Colonic mucosa (tissue), 4 donors: ENCODE results near the gene IL34. TPM values are rescaled to one million over a fixed set of nuclear protein-coding genes. Genes with fewer than 3 reads are reported as not detected.

Experiments used
- DNase-seq: peaks from one replicate; pipeline ENCODE4 v3.0.0-alpha.2; 2020
- H3K27ac ChIP-seq: fragments of 200-600 bp; one replicate; pipeline ENCODE4 v1.8.0; 2021
- H3K27me3 ChIP-seq: fragments of 200-600 bp; one replicate; pipeline ENCODE4 v1.8.0; 2021
- H3K36me3 ChIP-seq: fragments of 200-600 bp; one replicate; pipeline ENCODE4 v1.8.0; 2021
- H3K4me1 ChIP-seq: fragments of 200-600 bp; one replicate; pipeline ENCODE4 v1.8.0; 2021; ENCODE audit warnings: mild to moderate bottlenecking
- H3K4me3 ChIP-seq: fragments of 200-600 bp; one replicate; pipeline ENCODE4 v1.8.0; 2021
- H3K9ac ChIP-seq, 2 donors: one replicate each; pipeline ENCODE4 v1.7.0; 2013; ENCODE audit warnings: control low read depth in 2 of 2, low read depth in 2 of 2, low read length in 2 of 2
- H3K9me3 ChIP-seq: fragments of 200-600 bp; one replicate; pipeline ENCODE4 v1.8.0; 2021
- CTCF ChIP-seq: fragments of 200-600 bp; IDR thresholded peaks from one replicate; pipeline ENCODE4 v1.8.0; 2022; ENCODE audit warnings: antibody characterized with exemption, mild to moderate bottlenecking
- intact Hi-C: fragments of 100-400 bp; cut with DNase I; formaldehyde crosslinking; loops from one replicate; pipeline ENCODE4 v1.14.1; 2022
- total RNA-seq, 2 donors: library from RNA; stranded (reverse); fragmentation: NEBNext Ultra II Directional in 1 of 2; extraction: Animal tissue kit (Norgen Biotek cat#: 25700) in 1 of 2; gene quantifications; one replicate each; pipeline ENCODE4 v1.2.1, GENCODE V29; 2021
- donor health status: healthy.
- donor health status: DM: no; HTN: no; CAD: no.
- donor health status: DM: no; HTN: no; CAD: no.

The IL34 gene
- total RNA-seq, 2 donors from 2014 or later = 1.1 to 2.8 TPM

- no peaks in the 10 kb centered on the region for H3K36me3 ChIP-seq
- H3K27ac ChIP-seq = no peak overlapping the region
- H3K9ac ChIP-seq = no peak overlapping the region
- H3K4me1 ChIP-seq = peaks cover 3% of the 10 kb centered on the region
- H3K27me3 ChIP-seq = no peaks in the 10 kb centered on the region
- no peak for DNase-seq
- H3K4me3 ChIP-seq = no peak overlapping the region
- H3K9me3 ChIP-seq = no peaks in the 10 kb centered on the region
- intact Hi-C loops = no loop called here
- no peak for TF ChIP-seq CTCF
These were observed 10.4 kb downstream of the IL34 start for GRCh38 chr16:70656712-70657263.

GRCh38 chr16:70657956-70658355 lies 11.6 kb downstream of the IL34 start:
- no peaks in the 10 kb centered on the region for H3K27me3 ChIP-seq
- no peaks in the 10 kb centered on the region for H3K9me3 ChIP-seq
- H3K4me3 ChIP-seq = no peak overlapping the region
- peaks cover 3% of the 10 kb centered on the region for H3K4me1 ChIP-seq
- no peak overlapping the region for H3K27ac ChIP-seq
- intact Hi-C loops = no loop called here
- no peak for TF ChIP-seq CTCF
- no peak for DNase-seq
- no peak overlapping the region for H3K9ac ChIP-seq
- H3K36me3 ChIP-seq = no peaks in the 10 kb centered on the region

- no peak overlapping the region for H3K27ac ChIP-seq
These were observed 12.6 kb downstream of the IL34 start for GRCh38 chr16:70658921-70659320.

GRCh38 chr16:70659546-70659945 lies 13.2 kb downstream of the IL34 start:
- Histone ChIP-seq H3K4me1 (no peaks in the 10 kb centered on the region), H3K4me3 (no peak overlapping the region), H3K27me3 (no peaks in the 10 kb centered on the region), H3K36me3 (no peaks in the 10 kb centered on the region), H3K9me3 (no peaks in the 10 kb centered on the region), H3K9ac (no peak overlapping the region), H3K27ac (no peak overlapping the region)
- TF ChIP-seq CTCF = no peak
- no peak for DNase-seq
- intact Hi-C loops = no loop called here

More at GRCh38 chr16:70658921-70659320, 12.6 kb downstream of the IL34 start:
- Histone ChIP-seq H3K4me3 (no peak overlapping the region), H3K9ac (no peak overlapping the region), H3K9me3 (no peaks in the 10 kb centered on the region), H3K36me3 (no peaks in the 10 kb centered on the region), H3K27me3 (no peaks in the 10 kb centered on the region), H3K4me1 (peaks cover 3% of the 10 kb centered on the region)
- intact Hi-C loops = no loop called here
- no peak for DNase-seq
- no peak for TF ChIP-seq CTCF

GRCh38 chr16:70659953-70660671 lies 13.8 kb downstream of the IL34 start:
- intact Hi-C loops = no loop called here
- no peak overlapping the region for H3K27ac ChIP-seq
- H3K4me1 ChIP-seq = no peaks in the 10 kb centered on the region
- H3K9ac ChIP-seq = peak overlapping the region in 1 of 2 donors; percentile 12
- no peaks in the 10 kb centered on the region for H3K36me3 ChIP-seq
- no peaks in the 10 kb centered on the region for H3K9me3 ChIP-seq
- DNase-seq = no peak
- TF ChIP-seq CTCF = no peak
- H3K27me3 ChIP-seq = no peaks in the 10 kb centered on the region
- no peak overlapping the region for H3K4me3 ChIP-seq
